HUES48 (cell line): ENCODE data around the gene FUT8.
"Not testable (repeated sequence)": the region's sequence is repeated elsewhere in the genome, so short reads cannot be mapped to it uniquely, and the experiment has no call there.

ENCODE experiments used
- H3K27ac ChIP-seq: one replicate; pipeline ENCODE4 v1.7.0; 2013; ENCODE audit warnings: low read depth, low read length, inconsistent platforms
- H3K27me3 ChIP-seq: 2 replicates; pipeline ENCODE4 v1.6.1; 2013; ENCODE audit warnings: mild to moderate bottlenecking, low read length; ENCODE audit not compliant: control insufficient read depth, insufficient read depth
- H3K36me3 ChIP-seq: 2 replicates; pipeline ENCODE4 v1.6.1; 2013; ENCODE audit warnings: low read length; ENCODE audit not compliant: control insufficient read depth, insufficient read depth
- H3K4me1 ChIP-seq: 2 replicates; pipeline ENCODE4 v1.6.1; 2013; ENCODE audit warnings: mild to moderate bottlenecking, low read length; ENCODE audit not compliant: control insufficient read depth, insufficient read depth
- H3K4me3 ChIP-seq: 2 replicates; pipeline ENCODE4 v1.5.1; 2013; ENCODE audit warnings: mild to moderate bottlenecking, low read depth, low read length
- H3K9ac ChIP-seq: 2 replicates; pipeline ENCODE4 v1.6.1; 2013; ENCODE audit warnings: mild to moderate bottlenecking, low read depth, low read length, moderate library complexity
- H3K9me3 ChIP-seq: 2 replicates; pipeline ENCODE4 v1.6.1; 2013; ENCODE audit warnings: low read length; ENCODE audit not compliant: control insufficient read depth, insufficient read depth

Gene FUT8

DNA sequence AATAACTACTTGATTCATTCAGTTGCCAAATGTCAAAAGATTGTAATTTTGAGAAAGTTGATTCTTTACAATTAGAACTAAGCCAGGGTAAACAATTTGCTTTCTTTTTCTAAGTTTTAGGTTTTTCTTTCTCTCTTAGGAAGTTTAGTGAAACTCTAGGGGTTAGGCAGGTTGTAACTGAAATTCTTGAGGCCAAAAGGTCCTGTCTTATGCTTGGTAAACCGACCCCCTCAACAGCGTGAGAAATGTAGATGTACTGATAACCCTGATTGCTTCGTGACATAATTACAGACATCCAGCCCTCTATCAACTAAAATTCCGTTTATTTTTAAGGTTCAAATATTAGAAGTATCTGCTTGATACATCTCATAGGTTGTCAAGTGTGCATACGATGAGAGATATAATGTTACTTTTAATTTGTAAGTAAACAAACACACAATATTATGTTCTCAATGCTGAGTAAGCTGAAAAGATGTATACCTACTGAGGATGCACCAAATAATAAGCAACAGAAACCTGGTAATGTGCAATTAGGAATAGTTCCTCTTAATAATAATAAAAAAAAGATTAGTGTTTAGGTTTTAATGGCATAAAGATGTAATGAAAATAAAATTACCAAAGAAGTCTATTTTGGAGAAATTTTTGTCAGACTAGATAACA, 7.2 kb downstream of the FUT8 start:
- Histone ChIP-seq H3K27me3 (no peaks in the 10 kb centered on the region), H3K4me1 (peaks cover 5% of the 10 kb centered on the region), H3K27ac (no peak overlapping the region), H3K4me3 (no peak overlapping the region), H3K9me3 (no peaks in the 10 kb centered on the region), H3K36me3 (no peaks in the 10 kb centered on the region), H3K9ac (no peak overlapping the region)

DNA sequence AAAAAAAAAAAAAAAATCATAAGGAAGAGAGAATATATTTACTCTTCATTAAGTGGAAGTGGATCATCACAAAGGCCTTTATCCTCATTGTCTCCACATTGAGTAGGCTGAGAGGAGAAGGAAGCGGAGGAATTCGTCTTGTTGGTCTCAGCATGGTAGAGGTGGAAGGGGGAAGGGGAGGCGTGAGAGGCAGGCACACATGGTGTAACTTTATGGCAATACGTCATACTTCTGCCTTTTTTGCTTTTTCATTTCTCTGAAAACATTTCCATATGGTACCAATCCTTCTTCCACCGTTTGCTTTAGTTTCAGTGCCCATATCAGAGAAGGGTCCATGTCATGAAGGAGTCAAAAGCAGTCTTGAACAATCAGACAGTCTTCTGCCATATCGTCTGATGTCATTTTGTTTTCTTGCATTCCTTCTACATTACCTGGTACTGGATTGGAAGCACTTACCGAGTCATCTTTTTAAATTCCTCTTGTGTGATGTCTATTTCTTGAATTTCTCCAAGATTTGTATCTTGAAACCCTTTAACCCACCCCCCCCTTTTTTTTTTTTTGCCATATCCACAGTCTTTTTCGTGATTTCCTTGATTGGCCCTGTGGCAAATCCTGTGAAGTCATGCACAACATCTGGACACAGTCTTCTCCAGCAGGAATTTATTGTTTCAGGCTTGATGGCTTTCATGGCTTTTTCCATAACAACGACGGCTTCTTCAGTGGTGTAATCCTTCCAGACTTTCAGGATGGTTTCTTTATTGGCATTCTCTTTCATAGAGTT, 8.9 kb downstream of the FUT8 start:
- Histone ChIP-seq H3K4me1 (peaks cover 5% of the 10 kb centered on the region), H3K9ac (no peak overlapping the region), H3K4me3 (no peak overlapping the region), H3K9me3 (no peaks in the 10 kb centered on the region), H3K27ac (no peak overlapping the region), H3K36me3 (no peaks in the 10 kb centered on the region), H3K27me3 (no peaks in the 10 kb centered on the region)

DNA sequence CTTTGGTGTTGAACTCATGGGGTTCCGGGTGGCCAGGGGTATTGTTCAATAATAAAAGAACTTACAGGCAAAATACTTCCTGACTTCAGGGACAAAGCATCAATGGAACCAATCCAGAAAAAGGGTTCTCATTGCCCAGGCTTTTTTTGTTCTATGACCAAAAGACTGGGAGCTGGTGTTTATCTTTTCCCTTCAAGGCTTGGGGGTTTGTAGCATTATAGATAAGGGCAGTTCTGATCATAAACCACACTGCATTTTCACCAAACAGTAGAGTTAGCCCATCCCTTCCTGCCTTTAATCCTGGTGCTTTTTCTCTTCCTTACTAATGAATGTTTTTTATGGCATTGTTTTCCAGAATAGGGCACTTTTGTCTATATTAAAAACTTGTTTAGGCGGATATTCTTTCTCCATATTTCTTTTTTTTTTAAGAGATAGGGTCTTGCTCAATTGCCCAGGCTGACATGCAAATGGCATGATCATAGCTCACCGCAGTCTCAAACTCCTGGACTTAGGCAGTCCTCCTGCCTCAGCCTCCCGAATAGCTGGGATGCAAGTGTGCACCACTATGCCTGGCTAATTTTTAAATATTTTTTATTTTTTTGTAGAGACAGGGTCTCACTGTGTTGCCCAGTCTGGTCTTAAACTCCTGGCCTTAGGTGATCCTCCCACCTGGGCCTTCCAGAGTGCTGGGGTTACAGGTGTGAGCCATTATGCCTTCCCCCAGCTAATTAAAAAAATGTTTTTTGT, 9.7 kb downstream of the FUT8 start:
- peaks cover 5% of the 10 kb centered on the region for H3K4me1 ChIP-seq
- no peak overlapping the region for H3K4me3 ChIP-seq
- no peak overlapping the region for H3K27ac ChIP-seq
- H3K9me3 ChIP-seq: no peaks in the 10 kb centered on the region
- no peaks in the 10 kb centered on the region for H3K36me3 ChIP-seq
- no peaks in the 10 kb centered on the region for H3K27me3 ChIP-seq
- no peak overlapping the region for H3K9ac ChIP-seq

DNA sequence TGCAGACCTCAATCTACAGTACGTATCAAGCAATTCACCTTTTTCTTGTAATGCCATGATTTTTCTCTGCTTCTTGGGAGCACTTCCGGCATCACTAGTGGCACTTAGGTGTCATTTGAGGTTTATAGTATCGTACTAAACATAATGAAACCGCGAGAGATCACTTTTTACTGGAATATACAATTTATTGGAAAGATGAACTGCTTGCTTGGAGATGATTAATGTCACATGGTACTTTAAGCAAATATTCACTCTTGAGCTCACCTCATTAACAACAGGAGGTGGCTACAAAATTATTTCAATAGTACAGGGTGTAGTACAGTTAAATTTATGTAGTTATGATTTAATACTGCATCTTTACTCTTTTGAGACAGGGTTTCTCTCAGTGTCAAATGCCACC, 11.5 kb downstream of the FUT8 start:
- no peak overlapping the region for H3K9ac ChIP-seq
- H3K27me3 ChIP-seq: no peaks in the 10 kb centered on the region
- no peaks in the 10 kb centered on the region for H3K36me3 ChIP-seq

DNA sequence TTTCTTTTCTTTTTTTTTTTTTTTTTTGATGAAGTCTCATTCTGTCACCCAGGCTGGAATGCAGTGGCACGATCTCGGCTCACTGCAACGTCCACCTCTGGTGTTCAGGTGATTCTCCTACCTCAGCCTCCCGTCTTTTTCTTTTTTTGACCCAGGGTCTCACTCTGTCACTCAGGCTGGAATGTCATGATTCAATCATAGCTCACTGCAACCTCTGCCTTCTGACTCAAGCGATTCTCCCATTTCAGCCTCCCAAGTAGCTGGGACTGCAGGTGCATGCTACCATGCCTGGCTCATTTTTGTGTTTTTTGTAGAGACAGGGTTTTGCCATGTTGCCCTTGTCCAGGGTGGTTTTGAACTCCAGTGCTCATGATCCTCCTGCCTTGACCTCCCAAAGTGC, 12.0 kb downstream of the FUT8 start:
- Histone ChIP-seq H3K36me3 (no peaks in the 10 kb centered on the region), H3K9me3 (no peaks in the 10 kb centered on the region), H3K4me1 (peaks cover 5% of the 10 kb centered on the region), H3K4me3 (no peak overlapping the region), H3K9ac (no peak overlapping the region), H3K27ac (no peak overlapping the region), H3K27me3 (no peaks in the 10 kb centered on the region)

More for the DNA sequence above, 11.5 kb downstream of the FUT8 start:
- H3K4me3 ChIP-seq: no peak overlapping the region
- peaks cover 5% of the 10 kb centered on the region for H3K4me1 ChIP-seq
- H3K9me3 ChIP-seq: no peaks in the 10 kb centered on the region
- no peak overlapping the region for H3K27ac ChIP-seq

DNA sequence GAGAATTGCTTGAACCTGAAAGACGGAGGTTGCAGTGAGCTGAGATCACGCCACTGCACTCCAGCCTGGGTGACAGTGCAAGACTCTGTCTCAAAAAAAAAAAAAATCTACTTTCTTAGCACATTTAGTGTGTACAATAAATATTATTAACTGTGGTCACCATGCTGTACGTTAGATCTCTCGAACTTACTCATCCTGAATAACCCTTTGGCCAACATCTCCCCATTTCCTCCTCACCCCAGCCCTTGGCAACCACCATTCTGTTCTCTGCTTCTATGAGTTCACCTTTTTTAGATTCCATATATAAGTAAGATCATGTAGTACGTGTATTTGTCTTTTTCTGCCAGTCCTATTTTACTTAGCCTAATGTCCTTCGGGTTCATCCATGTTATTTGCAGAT, 13.4 kb downstream of the FUT8 start:
- H3K4me1 ChIP-seq: peaks cover 5% of the 10 kb centered on the region
- no peak overlapping the region for H3K27ac ChIP-seq
- H3K9me3 ChIP-seq: no peaks in the 10 kb centered on the region
- H3K27me3 ChIP-seq: no peaks in the 10 kb centered on the region
- no peak overlapping the region for H3K4me3 ChIP-seq
- H3K36me3 ChIP-seq: no peaks in the 10 kb centered on the region
- H3K9ac ChIP-seq: no peak overlapping the region

DNA sequence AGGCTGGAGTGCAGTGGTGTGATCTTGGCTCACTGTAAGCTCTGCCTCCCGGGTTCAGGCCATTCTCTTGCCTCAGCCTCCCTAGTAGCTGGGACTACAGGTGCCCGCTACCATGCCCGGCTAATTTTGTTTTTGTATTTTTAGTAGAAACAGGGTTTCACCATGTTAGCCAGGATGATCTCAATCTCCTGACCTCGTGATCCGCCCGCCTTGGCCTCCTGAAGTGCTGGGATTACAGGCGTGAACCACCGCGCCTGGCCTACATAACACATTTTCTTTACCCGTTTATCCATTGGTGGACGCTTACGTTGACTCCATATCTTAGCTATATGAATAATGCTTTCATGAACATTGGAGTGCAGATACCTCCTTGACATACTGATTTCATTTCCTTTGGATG, 14.4 kb downstream of the FUT8 start:
- H3K9me3 ChIP-seq: not testable (repeated sequence)

DNA sequence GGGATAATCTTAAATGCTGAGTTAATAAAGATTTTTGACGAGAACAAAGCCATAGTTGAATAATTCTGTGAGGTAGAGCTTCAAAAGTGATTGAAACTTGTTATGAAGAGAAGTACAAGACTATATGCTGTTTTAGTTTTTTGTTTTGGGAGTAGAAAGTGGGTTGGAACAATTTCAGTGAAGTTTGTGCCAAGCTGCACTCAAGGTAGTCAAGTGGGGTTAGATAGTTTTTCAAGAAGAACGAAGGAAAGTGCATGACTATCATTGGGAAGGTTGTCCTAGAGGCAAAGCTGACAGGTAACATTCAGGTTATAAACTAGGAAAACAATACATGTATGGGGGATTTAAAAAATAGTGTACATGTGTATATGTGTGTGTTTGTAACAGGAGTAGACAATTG, 16.2 kb downstream of the FUT8 start:
- Histone ChIP-seq H3K27ac (no peak overlapping the region), H3K4me1 (peaks cover 21% of the 10 kb centered on the region), H3K27me3 (no peaks in the 10 kb centered on the region), H3K9me3 (no peaks in the 10 kb centered on the region), H3K4me3 (no peak overlapping the region), H3K9ac (no peak overlapping the region), H3K36me3 (no peaks in the 10 kb centered on the region)

More for the DNA sequence above, 14.4 kb downstream of the FUT8 start:
- H3K4me1 ChIP-seq, H3K36me3 ChIP-seq, H3K4me3 ChIP-seq, H3K27ac ChIP-seq, H3K9ac ChIP-seq, H3K27me3 ChIP-seq: not testable (repeated sequence)

DNA sequence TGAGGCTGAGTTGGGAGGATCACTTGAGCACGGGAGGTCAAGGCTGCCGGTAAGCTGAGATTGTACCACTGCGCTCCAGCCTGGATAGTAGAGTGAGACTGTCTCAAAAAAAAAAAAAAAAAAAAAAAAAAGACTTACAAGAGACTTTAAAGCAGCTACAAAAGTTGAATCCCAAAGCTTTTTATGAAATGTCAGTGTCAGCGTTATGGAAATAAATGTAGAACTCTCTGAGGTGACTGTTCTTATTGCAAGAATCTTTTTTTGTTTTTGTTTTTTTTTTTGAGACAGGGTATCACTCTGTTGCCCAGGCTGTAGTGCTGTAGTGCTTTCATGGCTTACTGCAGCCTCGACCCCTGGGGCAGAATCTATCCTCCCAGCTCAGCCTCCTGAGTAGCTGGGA, 17.2 kb downstream of the FUT8 start:
- Histone ChIP-seq H3K27ac (no peak overlapping the region), H3K4me3 (no peak overlapping the region), H3K4me1 (peaks cover 31% of the 10 kb centered on the region), H3K36me3 (no peaks in the 10 kb centered on the region), H3K9ac (no peak overlapping the region), H3K9me3 (no peaks in the 10 kb centered on the region), H3K27me3 (no peaks in the 10 kb centered on the region)

DNA sequence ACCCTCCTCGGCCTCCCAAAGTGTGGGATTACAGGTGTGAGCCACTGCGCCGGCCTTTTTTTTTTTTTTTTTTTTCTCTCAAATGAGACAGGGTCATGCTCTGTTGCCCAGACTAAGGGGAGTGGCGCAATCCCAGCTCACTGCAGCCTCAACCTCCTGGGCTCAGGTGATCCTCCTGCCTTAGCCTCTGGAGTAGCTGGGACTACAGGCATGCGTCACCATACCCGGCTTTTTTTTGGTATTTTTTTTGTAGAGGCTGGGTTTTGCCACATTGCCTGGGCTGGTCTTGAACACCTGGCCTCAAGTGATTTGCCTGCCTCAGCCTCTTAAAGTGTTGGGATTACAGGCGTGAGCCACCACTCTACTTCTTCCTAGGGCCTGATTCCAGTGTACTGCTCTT, 18.7 kb downstream of the FUT8 start:
- H3K4me3 ChIP-seq: no peak overlapping the region
- H3K36me3 ChIP-seq: 0 out of 2 replicates have a peak, but pooled peaks cover 3% of the 10 kb centered on the region
- H3K27me3 ChIP-seq: no peaks in the 10 kb centered on the region
- H3K4me1 ChIP-seq: peaks cover 32% of the 10 kb centered on the region
- no peak overlapping the region for H3K27ac ChIP-seq
- H3K9me3 ChIP-seq: peaks cover 8% of the 10 kb centered on the region; the same call in 1 of the 2 replicates
- no peak overlapping the region for H3K9ac ChIP-seq

DNA sequence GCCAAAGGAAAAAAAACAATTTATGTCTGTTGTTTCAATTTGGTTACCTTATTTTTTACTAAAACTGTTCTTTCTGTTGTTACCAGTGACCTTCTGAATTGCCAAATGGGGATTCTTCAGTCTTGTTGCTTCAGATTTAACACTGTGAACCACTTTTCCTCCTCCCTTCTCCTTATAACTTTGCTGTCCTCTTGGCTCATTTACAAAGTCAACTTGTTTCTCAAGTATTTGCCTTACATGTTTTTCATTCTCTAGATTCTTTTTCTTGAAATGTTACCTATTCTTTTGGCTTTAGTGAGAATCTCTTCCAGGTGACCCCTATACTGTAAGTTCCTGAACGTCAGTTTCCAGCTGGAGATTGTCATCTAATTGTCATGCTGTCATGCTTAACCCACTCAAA, 19.4 kb downstream of the FUT8 start:
- no peaks in the 10 kb centered on the region for H3K27me3 ChIP-seq
- H3K4me1 ChIP-seq: peaks cover 35% of the 10 kb centered on the region
- no peak overlapping the region for H3K27ac ChIP-seq
- H3K9ac ChIP-seq: no peak overlapping the region
- H3K4me3 ChIP-seq: no peak overlapping the region
- H3K9me3 ChIP-seq: peaks cover 8% of the 10 kb centered on the region; the same call in 1 of the 2 replicates
- 0 out of 2 replicates have a peak, but pooled peaks cover 3% of the 10 kb centered on the region for H3K36me3 ChIP-seq
